K562 (cell line): ENCODE measurements around the gene STING1.

ENCODE experiments used
- BRF2 ChIP-seq: IDR thresholded peaks from 3 replicates; pipeline ENCODE4 v1.6.1; 2011; ENCODE audit warnings: borderline replicate concordance, mild to moderate bottlenecking; ENCODE audit not compliant: insufficient read length, insufficient read depth
- CTCF ChIP-seq, 3 experiments: IDR thresholded peaks in 2 of 3; conservative IDR thresholded peaks in 1 of 3; 2 replicates each; pipeline ENCODE4 v1.5.1; 2011 to 2012; ENCODE audit warnings: low read length in 3 of 3, mild to moderate bottlenecking in 3 of 3, control low read depth in 2 of 3, improper control_type of control experiment in 1 of 3, inconsistent platforms in 1 of 3, low read depth in 1 of 3, mixed read lengths in 1 of 3, moderate library complexity in 1 of 3; ENCODE audit not compliant: insufficient read depth in 2 of 3
- ELF4 ChIP-seq: fragments of 450-650 bp; formaldehyde crosslinking; IDR thresholded peaks from 2 replicates; pipeline ENCODE4 v1.4.0; 2022; ENCODE audit warnings: missing genetic modification characterization
- IRF1 ChIP-seq: sonication (generic); formaldehyde crosslinking; IDR thresholded peaks from 2 replicates; pipeline ENCODE4 v1.8.0; 2022; ENCODE audit warnings: missing genetic modification reagents, mild to moderate bottlenecking, borderline replicate concordance
- MAX ChIP-seq: sonication (generic); formaldehyde crosslinking; IDR thresholded peaks from 2 replicates; pipeline ENCODE4 v1.9.0; 2022; ENCODE audit warnings: mild to moderate bottlenecking, missing genetic modification reagents
- REST ChIP-seq, 2 experiments: fragments of 450-650 bp; formaldehyde crosslinking in 1 of 2; IDR thresholded peaks; 2 replicates each; pipeline versions ENCODE4 v1.4.0 to v1.6.1; 2014 to 2020; ENCODE audit warnings: mild to moderate bottlenecking in 2 of 2, borderline replicate concordance in 1 of 2, low read depth in 1 of 2
- ZBTB33 ChIP-seq: sonication (generic); formaldehyde crosslinking; IDR thresholded peaks from 2 replicates; pipeline ENCODE4 v1.8.1; 2023; ENCODE audit warnings: mild to moderate bottlenecking, missing genetic modification reagents

GRCh38 chr5:139456776-139457175 is 25.8 kb downstream of the STING1 start:
- TF ChIP-seq ZBTB33 (CRISPR knock-in tag) (no peak), IRF1 (no peak), CTCF (IDR thresholded peaks at IDR 0.05 in 2 of 3, conservative IDR thresholded peaks at IDR 0.05 in 1 of 3; ENCODE audit: insufficient read depth in 2 of 3, low read depth in 1 of 3, low read length in 3 of 3) (no peak), MAX (CRISPR knock-in tag) (no peak), ELF4 (CRISPR knock-in tag) (no peak), REST (IDR thresholded peaks at IDR 0.05; ENCODE audit: borderline replicate concordance) (no peak), REST (CRISPR knock-in tag; IDR thresholded peaks at IDR 0.05; ENCODE audit: low read depth) (no peak), BRF2 (no peak)
